ENCODE data around the gene MOB1A.

MOB1A gene

DNA sequence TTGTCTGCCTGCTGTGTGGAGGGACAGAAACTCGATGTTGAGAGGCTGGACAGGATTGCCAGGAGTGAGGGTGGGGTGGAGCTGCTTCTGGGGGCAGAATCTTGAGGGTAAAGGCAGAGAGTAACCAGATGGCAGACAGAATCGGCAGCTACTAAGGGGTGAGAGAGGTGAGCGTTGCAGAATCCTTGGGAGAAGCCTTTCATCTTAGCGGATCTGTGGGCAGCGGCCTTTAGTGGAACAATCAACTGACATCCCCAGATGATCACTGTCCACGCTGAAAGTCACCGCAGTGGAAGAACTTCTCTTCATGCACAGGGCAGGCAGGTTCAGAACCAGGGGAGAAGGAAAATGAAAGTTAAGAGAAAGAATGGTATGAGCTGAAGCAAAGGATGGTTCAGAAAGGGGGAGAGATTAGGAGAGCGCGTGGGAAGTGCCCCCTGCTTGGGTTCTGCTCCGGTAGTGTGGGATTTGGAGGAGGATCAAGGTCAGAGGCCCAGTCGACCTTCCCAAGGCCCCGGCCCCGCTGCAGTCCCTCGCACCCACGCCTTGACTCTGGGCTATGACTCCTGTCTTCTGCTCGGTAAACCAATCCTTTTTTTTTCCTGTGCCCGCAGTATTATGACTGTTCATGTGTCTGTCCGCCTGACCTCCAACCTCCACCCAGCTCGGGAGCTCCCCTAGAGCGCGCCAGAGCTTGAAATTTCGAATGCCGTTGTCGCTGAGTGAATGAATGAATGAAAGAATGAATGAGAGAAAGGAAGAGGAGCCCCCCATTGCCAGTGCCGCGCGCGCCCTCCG, 31.6 kb downstream of the MOB1A start:
- Histone ChIP-seq H3K9me3 (no peaks in the 10 kb centered on the region), H3K27ac (no peak overlapping the region), H3K4me3 (ENCODE audit: low read depth in 1 of 2, low read length in 1 of 2) (peak overlapping the region; percentile 68 to 72), H3K36me3 (peaks cover 21% of the 10 kb centered on the region), H3K27me3 (no peaks in the 10 kb centered on the region), H3K4me1 (ENCODE audit: control insufficient read depth in 1 of 2, insufficient read depth in 1 of 2, low read depth in 1 of 2, low read length in 1 of 2) (peaks cover 17 to 18% of the 10 kb centered on the region in 2 experiments)
- TF ChIP-seq, protein P1, sequence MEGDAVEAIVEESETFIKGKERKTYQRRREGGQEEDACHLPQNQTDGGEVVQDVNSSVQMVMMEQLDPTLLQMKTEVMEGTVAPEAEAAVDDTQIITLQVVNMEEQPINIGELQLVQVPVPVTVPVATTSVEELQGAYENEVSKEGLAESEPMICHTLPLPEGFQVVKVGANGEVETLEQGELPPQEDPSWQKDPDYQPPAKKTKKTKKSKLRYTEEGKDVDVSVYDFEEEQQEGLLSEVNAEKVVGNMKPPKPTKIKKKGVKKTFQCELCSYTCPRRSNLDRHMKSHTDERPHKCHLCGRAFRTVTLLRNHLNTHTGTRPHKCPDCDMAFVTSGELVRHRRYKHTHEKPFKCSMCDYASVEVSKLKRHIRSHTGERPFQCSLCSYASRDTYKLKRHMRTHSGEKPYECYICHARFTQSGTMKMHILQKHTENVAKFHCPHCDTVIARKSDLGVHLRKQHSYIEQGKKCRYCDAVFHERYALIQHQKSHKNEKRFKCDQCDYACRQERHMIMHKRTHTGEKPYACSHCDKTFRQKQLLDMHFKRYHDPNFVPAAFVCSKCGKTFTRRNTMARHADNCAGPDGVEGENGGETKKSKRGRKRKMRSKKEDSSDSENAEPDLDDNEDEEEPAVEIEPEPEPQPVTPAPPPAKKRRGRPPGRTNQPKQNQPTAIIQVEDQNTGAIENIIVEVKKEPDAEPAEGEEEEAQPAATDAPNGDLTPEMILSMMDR (IDR thresholded peaks at IDR 0.05) = no peak

DNA sequence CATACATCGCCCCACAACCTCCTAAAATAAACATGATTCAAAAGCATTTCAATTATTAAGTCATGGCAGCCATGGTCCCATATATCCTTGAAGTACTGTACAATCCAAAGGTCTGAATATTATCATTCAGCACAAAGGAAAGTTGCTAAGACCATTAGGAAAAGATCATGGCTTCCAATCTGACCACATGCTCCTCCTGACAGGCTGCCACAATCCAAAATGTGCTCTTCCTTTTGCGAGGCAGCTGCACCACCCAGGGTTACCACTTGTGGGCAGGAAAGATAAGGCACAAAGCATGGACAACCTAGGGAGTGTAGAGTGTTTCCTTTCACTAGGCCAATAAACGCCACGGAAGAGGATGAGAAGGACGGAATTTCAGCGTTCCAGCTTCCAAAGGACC, 36.3 kb downstream of the MOB1A start:
- Histone ChIP-seq H3K9me3 (no peaks in the 10 kb centered on the region), H3K27me3 (no peaks in the 10 kb centered on the region), H3K4me1 (ENCODE audit: control insufficient read depth in 1 of 2, insufficient read depth in 1 of 2, low read depth in 1 of 2, low read length in 1 of 2) (peaks cover 9 to 10% of the 10 kb centered on the region in 2 experiments), H3K4me3 (ENCODE audit: low read depth in 1 of 2, low read length in 1 of 2) (no peak overlapping the region), H3K36me3 (no peaks in the 10 kb centered on the region), H3K27ac (no peak overlapping the region)
- TF ChIP-seq, protein P1 (IDR thresholded peaks at IDR 0.05) = no peak

DNA sequence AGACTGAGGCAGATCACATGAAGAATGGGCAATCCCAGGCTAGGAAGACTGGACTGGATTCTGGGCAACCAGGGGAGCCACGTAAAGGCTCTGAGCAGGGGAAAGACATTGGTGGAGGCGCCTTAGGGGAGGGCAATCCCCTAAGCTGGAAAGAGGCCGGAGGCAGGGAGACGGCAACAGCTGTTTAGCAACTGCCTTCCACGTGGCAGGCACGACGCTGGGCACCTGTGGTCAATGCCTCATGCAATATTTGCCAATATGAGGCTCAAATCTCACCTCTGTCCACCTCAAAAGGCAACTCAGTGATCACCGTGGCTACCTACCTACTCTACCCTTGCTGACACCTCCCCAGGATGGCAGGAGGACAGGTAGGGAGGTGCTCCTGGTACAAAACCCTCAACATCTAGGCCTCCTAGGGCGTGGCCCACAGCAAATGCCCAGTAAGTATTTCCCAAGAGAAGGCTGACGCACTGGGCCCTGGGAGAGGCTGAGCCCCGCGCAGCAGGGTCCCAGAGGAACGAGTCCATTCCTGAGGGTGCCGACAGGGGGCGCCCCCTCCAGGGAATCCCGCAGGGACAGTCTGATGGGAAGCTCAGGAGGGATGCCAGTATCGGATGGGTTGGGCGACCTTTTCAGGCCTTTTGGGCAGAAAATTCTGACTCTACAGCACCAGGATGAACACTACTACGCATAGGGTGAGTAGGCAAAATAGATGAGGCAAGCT, 39.9 kb downstream of the MOB1A start:
- Histone ChIP-seq H3K27me3 (no peaks in the 10 kb centered on the region), H3K4me3 (ENCODE audit: low read depth in 1 of 2, low read length in 1 of 2) (no peak overlapping the region), H3K27ac (no peak overlapping the region), H3K36me3 (no peaks in the 10 kb centered on the region), H3K9me3 (no peaks in the 10 kb centered on the region), H3K4me1 (ENCODE audit: control insufficient read depth in 1 of 2, insufficient read depth in 1 of 2, low read depth in 1 of 2, low read length in 1 of 2) (no peaks in the 10 kb centered on the region)
- TF ChIP-seq, protein P1 (IDR thresholded peaks at IDR 0.05) = no peak

DNA sequence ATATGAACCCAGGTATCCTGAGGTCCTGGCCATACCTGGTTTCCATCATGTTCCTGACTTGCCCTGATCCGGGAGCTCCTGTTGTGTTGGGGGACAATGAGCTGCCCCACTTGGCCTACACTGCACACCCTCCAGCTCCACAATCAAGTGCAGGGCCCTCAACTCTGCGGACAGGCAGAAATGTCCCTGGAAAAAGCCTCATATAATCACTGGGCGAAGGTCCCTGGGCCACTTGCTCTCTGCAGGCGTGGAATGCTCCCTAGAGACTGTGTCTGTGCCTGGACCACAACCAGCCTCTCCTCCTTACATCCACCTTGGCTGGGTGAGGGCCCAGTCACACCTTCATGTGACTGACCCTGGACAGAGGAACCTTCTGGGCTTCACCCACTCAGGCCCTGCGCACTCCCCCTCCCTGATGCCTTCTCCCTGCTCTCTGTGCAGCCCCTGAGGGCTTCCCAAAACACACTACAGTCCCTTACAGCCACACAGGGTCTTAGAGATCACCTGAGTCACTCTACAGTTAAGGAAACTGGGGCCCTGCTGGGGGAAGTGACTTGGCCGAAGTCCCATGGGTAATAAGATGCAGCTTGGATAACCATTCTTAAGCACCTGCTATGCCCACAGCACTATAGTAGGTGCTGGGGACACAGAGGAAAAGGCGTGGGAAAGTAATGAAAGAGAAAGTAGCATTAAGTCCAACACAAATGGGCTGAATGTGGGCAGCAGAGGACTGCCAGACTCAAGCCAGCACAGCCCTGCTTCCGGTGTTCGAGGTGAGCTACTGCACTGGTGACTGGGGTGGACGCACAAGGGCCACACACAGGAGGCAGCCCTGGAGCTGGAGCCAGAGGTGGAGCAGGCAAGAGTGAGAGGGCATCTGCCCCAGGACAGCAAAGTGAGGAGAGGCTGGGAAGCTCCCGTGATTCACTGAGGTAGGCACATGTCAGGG, 40.8 kb downstream of the MOB1A start:
- Histone ChIP-seq H3K4me1 (ENCODE audit: control insufficient read depth in 1 of 2, insufficient read depth in 1 of 2, low read depth in 1 of 2, low read length in 1 of 2) (no peaks in the 10 kb centered on the region), H3K9me3 (no peaks in the 10 kb centered on the region), H3K27me3 (no peaks in the 10 kb centered on the region), H3K36me3 (no peaks in the 10 kb centered on the region), H3K4me3 (ENCODE audit: low read depth in 1 of 2, low read length in 1 of 2) (no peak overlapping the region), H3K27ac (no peak overlapping the region)
- TF ChIP-seq, protein P1 (IDR thresholded peaks at IDR 0.05) = no peak

DNA sequence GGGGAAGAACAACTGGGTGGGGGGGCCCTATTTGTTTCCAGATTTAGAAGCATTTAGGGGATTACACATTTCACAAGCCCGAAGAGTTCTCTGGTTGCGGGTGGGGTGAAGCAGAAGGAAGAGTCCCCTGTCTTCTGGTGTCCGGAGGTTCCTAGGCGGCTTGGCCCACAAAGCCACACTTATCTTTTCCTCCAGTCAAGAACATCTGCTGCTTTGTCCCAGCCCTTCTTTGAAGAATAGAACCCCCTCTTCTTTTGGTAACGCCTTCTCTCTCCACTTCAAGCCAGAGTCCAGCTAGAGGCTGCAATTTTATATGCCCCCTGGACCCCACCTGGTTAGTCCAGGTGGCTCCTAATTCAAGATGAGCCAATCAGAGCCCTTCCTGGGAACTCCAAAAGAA, 46.8 kb downstream of the MOB1A start:
- Histone ChIP-seq H3K27me3 (peaks cover 27% of the 10 kb centered on the region), H3K36me3 (no peaks in the 10 kb centered on the region), H3K4me1 (ENCODE audit: control insufficient read depth in 1 of 2, insufficient read depth in 1 of 2, low read depth in 1 of 2, low read length in 1 of 2) (no peaks in the 10 kb centered on the region), H3K27ac (no peak overlapping the region), H3K9me3 (no peaks in the 10 kb centered on the region), H3K4me3 (ENCODE audit: low read depth in 1 of 2, low read length in 1 of 2) (no peak overlapping the region)
- TF ChIP-seq, protein P1 (IDR thresholded peaks at IDR 0.05) = no peak

All from neutrophil (primary cell).